HG02588 (cell line): ENCODE data around the gene ZC3HAV1L.
"Not testable (repeated sequence)": the region's sequence is repeated elsewhere in the genome, so short reads cannot be mapped to it uniquely, and the experiment has no call there.

Experiments used
- ATAC-seq: cut with Tn5 transposase; IDR thresholded peaks from one replicate; pipeline ENCODE4 v1.9.1; 2021; ENCODE audit warnings: mild to moderate bottlenecking, moderate library complexity; ENCODE audit not compliant: unreplicated experiment

Gene ZC3HAV1L, protein sequence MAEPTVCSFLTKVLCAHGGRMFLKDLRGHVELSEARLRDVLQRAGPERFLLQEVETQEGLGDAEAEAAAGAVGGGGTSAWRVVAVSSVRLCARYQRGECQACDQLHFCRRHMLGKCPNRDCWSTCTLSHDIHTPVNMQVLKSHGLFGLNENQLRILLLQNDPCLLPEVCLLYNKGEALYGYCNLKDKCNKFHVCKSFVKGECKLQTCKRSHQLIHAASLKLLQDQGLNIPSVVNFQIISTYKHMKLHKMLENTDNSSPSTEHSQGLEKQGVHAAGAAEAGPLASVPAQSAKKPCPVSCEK

DNA sequence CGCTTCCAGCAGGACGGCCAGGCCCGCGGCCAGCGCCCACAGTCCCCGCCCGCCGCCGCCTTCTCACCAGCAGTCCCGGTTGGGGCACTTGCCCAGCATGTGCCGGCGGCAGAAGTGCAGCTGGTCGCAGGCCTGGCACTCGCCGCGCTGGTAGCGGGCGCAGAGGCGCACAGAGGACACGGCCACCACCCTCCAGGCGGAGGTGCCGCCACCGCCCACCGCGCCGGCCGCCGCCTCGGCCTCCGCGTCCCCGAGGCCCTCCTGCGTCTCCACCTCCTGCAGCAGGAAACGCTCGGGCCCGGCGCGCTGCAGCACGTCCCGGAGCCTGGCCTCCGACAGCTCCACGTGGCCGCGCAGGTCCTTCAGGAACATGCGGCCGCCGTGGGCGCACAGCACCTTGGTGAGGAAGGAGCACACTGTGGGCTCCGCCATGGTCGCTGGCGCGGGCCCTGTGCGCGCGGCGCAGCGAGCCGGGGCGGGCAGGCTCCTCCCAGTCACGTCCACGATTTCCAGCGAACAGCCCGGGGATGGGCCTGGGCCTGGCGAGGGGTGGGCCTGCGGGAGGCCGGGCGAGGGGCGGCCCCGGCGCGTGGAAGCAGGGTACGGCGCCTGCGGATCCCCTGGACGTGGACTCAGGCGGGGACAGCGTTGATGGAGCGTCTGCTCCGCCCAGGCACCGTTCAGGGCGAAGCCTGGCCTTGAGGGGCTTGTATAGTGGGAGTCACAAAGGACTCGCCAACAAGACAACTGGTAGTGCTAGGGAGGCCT is at the start of gene ZC3HAV1L:
Gene ZC3HAV1L (minus strand): TSS at position 457 of the 768 bp plus-strand sequence. CDS start 25 bp downstream, at position 432.
- ATAC-seq = peak; percentile 86

DNA sequence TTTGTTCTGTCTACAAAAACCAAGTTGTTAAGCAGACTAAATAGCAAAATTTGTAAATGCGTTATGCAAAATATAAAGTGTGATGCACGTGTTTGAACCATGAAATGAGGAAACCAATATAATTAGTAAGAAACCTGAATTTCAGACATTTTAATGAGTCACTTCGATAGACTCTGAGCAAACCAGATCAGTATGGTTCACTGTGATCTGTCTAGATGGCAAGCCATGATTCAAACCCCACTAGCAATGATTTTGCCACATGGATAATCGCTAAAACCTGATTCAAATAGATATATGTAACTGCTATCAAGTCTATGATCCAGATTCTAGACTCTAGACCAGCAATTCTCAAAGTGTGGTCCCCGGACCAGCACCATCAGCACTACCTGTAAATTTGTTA is 48.9 kb upstream of the ZC3HAV1L start:
- ATAC-seq = no peak

DNA sequence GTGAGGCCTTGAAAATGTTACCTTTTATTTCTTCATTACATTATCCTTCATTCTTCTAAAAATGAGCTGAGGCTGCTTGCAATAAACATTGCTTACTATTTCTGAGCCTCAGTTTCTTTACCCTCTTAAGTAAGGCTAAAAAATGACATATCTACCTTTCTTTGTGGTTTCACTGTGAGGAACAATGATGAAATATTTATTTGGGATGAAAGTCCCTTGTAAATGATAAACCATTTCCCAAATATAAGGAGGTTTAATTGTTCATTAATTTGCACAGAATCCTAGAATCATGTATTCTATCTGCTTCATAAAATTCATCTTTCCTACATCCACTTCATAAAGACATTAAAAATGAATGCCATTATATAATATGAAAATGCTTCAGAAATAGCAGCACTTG is 45.7 kb upstream of the ZC3HAV1L start:
- no peak for ATAC-seq

DNA sequence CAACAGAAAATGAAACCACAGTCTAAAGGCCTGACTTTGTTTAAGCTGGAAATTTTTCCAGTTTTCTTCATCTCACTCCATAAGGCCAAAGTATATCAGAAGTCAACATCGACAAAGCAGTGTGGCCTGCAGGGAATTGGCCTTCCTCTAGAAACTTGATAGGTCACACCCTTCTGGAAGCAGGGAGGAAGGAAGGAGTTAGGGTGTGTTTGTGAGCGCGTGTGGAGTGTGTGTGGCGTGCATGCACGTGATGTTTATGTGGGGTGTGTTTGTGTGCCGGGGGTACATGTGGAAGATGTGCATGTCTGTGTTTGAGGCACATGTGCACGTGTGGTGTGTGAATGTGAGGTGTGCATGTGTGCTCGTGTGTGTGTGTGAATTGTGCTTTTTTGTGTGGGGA is 45.1 kb upstream of the ZC3HAV1L start:
- ATAC-seq = no peak

DNA sequence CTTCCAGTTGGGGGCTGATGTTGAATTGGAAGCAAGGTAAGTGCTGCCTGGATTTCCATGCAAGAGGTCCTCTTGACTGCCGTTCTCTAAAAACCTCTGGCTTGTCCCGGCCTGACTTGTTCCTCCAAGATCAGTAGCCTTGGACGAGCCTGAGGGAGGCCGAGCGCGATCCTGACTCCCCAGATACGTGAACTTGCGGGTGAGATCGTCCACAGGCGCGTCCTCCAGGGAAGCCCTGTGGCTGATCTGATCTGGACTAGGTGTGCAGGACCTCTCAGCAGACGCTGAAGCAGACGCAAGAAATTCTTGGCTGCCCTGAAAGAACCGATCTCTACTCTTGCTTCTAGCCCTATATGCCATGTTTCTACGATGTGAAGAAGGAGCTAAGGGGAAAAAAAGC is 44.0 kb upstream of the ZC3HAV1L start:
- ATAC-seq = no peak

DNA sequence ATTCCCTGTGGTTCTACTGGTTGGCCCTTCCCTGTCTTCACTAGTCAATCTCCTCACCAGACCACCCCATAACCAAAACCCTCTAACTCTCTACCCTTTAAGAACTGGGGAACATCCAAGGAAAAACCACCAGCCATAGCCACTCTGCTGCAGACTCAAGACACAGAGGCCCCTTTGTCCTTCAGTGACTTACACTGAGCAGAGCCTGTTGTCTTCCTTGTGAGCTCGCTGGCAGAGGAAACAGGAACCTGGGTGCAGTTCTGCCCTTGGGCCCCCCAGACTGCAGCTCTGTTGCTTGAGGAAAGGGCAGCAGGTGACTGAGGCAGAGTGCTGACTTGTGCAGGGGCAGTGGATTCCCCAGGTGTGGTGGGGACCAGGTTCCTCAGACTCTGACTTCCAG is 43.1 kb upstream of the ZC3HAV1L start:
- ATAC-seq = no peak

DNA sequence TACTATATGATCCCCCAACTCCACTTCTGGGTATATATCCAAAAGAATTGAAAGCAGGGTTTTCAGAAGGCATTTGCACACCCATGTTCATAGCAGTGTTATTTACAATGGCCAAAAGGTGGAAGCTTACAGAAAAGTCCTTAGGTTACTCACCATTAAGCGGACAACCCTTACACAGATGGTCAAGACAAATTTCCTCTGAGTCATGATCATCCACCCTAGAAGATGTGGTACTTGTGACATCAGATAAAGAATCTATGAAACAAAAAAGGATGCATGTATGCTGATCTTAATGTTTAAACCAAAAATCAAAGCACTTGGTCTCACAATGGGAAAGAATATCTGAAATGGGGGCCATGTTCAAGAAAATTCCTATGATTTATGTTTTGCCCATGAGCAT is 42.6 kb upstream of the ZC3HAV1L start:
- no peak for ATAC-seq

DNA sequence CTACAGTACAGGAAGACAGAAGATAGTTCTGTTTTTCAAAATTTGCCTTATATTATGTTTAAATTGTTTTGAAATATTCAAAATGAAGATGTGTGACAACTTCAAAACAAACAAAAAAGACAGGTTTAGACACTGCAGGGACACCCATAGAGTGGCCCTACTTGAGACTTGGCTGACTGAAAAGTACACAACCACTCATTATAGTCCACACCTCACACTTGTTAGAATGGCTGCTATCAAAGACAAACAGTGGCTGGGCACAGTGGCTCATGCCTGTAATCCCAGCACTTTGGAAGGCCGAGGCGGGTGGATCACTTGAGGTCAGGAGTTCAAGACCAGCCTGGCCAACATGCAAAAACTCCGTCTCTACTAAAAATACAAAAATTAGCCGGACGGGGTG is 41.9 kb upstream of the ZC3HAV1L start:
- ATAC-seq = not testable (repeated sequence)

DNA sequence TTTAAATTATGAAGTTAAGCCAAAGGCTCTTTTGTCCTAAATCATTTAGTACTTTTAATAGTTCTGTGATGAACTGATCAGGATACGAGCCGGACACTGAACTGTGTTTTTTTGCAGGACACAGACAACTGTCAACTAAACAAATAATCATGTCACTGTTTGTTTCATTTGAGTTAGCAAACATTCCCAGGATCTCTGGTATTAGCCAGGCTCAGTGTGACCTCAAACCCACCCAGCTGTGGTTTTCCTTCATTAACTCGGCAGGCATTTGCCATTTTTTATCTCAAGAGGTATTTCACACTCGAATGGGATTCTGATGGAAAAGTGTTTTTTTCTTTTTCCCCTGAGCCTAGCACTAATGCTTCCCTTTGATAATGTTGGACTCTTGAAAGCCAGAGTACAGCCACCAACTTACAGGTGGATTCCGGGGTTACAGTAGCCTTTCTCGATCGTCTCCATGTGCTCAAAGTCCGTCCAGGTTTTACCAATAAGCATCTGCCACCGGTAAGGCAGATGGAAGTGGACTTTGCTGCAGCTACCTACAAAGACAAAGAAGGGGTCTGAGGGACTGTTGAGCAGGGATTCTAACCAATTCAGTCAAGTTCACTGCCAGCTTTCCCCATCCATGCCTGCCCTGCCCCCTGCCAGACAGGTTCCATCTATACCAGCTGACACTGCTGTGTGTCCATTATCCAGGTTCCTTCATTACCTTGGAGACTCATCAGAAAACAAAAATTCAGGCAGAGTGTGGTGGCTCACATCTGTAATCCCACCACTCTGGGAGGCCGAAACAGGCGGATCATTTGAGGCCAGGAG is 40.2 kb upstream of the ZC3HAV1L start:
- no peak for ATAC-seq

DNA sequence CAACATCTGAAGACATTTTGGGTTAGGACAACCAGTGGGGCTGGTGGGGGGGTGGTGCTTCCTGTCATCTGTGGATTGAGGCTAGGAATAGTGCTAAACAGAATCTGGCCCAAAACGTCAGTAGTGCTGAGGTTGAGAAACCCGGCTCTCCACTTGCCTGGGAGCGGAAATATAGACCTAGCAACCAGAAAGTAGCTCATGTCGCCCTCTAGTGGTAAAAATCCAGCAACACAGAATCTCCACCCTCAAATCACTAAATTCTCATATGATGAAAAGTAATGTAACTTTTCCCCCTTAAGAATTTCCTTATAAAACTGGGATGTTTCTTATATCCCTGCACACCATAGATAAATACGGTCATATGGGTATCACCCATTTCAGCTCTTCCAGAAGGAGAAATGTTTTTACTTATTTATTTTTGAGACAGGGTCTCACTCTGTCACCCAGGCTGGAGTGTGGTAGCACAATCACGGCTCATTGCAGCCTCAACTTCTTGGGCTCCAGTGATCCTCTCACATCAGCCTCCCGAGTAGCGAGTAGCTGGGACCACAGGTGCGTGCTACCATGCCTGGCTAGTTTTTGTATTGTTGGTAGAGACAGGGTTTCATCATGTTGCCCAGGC is 39.3 kb upstream of the ZC3HAV1L start:
- ATAC-seq = peak; percentile 81

DNA sequence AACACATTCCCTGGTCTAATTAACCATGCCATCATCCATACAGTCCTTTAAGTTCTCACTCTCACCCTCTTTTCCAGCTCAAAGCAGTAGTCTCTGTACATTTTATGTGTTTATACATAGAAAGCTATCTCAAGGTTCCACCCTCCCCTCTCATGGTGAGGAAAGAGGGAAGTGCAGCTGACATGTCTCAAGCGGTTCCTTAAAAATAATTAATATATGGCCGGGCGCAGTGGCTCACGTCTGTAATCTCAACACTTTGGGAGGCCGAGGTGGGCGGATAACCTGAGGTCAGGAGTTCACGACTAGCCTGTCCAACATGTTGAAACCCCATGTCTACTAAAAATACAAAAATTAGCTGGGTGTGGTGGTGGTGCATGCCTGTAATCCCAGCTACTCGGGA is 37.0 kb upstream of the ZC3HAV1L start:
- ATAC-seq = no peak

DNA sequence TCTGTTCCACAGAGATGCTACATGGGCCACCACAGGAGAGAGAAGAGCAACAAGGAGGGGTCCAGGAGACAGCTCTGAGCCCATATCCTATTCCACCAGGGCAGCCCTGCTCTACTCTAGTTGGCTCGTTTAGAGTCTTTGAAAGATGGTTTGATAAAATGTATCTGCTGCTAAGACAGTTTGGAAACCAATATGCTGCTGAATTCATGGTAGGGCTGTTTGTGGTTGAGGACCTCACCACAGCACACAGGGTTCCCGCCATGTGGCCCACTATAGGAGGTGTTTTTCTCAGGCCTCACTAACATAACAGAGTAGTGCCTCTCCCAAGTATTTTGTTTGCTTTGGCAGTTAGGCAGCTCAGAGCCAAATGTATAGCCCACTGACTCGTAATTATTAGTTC is 35.8 kb upstream of the ZC3HAV1L start:
- no peak for ATAC-seq

DNA sequence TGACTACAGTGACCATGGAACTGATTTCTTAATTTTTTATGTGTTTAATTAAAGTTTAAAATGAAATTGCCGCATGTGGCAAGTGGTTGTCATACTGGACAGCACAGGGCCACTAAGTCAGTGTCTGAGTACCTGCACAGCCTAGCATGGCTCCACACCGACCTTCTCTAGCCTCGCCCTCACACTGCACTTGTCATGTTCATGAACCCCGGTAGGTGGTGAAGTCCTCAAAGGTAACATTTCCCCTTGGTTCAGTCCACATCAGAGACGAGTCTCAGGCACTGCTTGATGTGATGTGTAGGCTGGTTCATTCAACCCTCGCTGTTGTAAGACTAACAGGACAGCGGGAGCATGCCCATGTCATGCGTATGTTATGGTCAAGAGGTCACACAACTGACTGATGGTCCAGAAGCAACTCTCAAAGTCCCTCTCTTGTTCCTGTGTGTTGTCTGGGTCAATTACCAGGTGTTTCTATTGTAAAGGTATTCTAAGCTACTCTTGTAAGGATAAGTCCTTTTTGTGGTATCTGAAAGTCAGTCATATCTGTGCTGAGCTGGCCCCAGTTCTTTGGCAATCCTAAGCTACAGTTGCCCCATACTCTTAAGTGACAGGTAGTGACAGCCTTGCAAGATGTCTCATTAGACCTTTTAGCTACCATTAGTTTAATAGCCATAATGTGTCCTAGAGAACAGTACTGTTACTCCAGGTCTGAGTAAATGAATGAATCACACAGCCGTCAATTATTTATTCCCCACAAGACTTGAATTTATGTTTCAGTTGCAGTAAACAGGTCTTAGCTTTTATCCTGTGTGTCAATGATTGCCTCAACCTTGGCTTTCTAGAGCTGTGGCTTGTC is 32.9 kb upstream of the ZC3HAV1L start:
- no peak for ATAC-seq

DNA sequence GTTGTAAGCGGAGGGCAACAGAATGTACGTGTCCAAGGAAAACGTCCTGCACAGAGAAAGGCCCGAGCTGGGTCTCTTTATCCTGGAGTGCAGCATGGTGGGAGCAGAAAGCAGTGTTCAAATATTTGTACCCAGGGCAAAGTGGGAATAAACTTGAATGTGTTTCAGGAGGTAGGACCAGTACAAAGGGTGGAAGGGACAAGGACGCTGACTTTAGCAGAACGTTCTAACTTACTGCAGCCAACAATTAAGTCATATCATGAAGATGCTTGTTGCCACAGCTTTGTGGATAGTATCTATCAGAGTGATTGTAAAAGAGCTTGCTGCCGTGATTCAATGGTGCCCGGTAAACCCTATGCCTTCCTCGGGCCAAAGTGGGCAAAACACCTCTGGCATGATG is 30.5 kb upstream of the ZC3HAV1L start:
- ATAC-seq = no peak

DNA sequence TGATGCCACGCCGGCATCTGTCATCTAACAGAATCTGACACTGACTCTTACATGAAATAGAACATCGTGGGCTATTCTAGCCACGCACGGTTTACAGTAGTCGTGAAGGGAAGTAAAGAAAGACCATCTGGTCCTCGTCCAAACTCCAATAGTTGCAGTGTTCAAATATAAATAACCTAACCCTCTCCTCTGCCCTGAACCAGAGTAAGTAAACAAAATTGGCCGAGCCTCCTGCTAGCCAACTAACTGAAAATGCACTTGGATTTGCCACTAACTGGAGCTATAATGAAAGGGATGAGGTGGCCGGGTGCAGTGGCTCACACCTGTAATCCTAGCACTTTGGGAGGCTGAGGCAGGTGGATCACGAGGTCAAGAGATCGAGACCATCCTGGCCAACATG is 29.5 kb upstream of the ZC3HAV1L start:
- ATAC-seq = no peak

DNA sequence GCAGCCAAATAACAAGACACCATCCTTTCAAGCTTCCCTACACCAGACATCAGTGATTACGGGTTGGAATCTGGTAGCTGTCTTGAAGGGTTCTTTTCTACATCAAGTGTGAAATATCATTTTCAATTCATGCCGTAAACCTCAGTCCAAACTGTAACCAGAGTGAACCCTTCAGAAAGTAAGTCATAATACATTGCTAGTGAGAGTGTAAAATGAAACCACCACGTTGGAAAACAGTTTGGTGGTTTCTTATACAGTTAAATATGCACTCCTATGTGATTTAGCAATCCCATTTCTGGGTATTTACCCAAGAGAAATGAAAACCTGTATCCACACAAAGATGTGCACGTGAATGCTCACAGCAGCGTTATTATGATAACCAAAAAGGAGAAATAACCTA is 25.6 kb upstream of the ZC3HAV1L start:
- ATAC-seq = no peak

DNA sequence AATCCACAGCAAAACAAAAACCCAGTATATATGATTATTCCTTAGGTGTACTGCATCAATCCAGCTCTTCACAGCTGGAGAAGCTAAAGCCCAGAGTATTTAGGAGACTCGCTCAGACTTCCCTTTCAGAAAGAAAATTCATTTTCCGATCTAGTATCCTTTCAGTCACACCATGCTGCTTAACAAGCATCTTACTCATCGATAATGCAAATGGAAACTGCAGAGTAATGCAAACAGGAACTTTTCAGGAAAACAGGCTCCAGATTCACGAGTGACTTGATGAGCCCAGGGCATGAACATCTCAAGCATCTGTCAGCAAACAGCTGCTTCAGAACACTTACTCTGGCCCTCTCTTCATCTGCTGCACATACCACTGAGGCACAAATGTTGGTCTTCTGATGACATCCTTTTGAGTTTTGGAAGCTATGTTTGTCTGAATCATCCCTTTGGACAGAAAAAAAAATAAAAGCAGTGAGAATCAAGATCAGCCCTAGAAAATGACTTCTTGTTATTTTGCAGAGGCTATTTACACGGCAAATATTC is 24.9 kb upstream of the ZC3HAV1L start:
- no peak for ATAC-seq

DNA sequence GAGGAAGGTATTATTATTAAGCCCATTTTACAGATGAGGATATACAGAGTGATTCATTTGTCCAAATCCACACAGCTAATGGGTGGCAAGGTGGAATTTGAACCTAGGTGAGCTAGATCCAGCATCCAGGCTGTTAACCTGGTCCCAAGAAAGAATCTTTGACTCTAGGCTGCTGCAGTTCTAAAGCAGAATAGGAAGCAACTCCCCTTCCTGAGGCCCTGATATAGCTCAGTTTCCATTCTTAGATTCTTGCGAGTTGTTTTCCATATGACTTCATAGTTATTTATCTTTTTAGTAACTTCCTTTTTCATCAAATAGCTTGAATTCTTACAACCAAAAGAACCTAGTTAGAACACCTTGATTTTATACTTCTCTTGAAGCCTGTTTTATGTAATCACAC is 24.1 kb upstream of the ZC3HAV1L start:
- ATAC-seq = no peak

DNA sequence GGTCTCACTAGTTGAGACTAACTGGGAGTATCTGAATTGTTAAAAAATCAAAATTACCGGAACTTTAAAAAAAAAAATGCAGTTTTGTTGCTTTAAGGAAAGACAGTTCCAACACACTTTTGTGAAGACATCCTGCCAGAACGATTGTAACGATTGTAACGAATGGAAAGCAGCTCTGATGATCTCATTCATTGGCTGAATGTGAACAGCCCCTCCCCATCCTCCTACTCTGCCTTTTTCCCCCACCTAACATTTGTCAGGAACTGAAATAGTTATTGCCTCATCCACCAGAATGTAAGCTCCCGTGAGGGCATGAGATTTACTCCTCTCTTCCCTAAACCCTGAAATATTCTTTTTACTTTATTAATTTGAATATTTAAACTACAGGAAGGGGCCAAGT is 23.1 kb upstream of the ZC3HAV1L start:
- no peak for ATAC-seq

DNA sequence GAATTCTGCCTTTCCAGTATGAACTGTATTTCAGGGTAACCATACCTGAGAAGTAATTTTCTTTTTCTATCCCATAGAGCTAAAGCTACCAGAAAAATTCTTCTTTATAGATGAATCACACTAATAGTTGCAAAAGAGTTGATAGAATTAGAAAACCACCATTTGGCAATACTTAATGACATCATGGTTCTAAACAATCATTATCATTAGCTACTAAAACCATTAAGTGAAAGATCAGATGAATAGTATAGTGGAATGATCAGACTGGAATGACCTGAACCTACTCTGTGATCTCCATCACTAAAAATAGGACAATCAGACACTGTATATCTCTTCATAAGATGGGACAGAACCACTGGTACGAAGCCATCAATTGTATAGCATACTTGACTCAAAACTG is 19.8 kb upstream of the ZC3HAV1L start:
- no peak for ATAC-seq
